WTC11 (cell line): ENCODE measurements around the gene ZNF749.

Experiments
- ETV6 ChIP-seq: sonication (generic); formaldehyde crosslinking; IDR thresholded peaks from 2 replicates; pipeline ENCODE4 v1.8.1; 2022; ENCODE audit warnings: mild to moderate bottlenecking, missing genetic modification reagents
- TF ChIP-seq, protein P1 (sequence below): fragments of 200-600 bp; IDR thresholded peaks from 2 replicates; pipeline ENCODE4 v1.8.0; 2022; ENCODE audit warnings: antibody characterized with exemption
- TF ChIP-seq, protein P2 (sequence below): sonication (generic); formaldehyde crosslinking; IDR thresholded peaks from 2 replicates; pipeline ENCODE4 v1.8.1; 2022; ENCODE audit warnings: low read depth, missing genetic modification reagents, borderline replicate concordance

DNA sequence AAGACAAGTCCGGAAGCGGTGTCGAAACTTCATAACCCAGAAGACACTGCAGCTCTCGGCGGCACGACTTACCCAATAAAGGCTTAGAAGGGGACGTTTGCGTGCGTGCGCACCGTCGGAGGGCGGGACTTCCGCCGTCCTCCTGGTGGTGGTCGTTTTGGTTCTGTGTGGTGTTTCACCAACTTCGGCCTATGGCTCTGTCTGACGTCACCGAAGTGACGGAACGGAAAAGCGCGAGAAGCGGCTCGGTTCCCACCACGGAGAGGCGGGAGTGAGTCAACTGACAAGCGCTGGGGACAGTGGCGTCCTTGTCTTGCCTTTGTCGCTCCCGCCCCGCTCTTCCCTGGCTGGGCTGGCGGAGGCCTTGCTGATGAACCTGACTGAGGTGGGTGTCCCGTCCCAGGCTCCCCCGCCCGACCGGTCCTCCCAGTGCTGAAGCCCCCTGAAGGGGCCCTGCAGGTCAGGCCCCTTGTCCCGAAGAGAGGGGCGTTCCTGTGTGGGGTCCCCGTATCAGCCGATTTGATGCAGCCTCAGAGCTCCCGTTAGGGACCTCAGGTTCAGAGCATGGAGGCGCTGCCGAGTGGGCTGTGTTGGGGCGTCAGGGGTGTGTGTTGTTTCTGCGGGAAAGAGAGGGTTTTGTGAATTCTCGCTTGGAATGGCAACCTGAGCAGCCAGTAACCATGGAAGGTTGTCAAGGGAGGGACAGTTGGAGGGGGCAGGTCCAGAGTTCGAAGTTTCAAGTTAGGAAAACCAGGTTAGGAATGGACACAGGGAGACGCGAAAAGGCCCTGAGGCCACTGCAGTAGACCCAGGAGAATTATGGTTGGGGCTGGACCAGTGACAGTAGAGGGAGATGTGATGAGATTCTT lies 45.2 kb upstream of the ZNF749 start, which contains the start of gene ZNF548:
- TF ChIP-seq, protein P1, sequence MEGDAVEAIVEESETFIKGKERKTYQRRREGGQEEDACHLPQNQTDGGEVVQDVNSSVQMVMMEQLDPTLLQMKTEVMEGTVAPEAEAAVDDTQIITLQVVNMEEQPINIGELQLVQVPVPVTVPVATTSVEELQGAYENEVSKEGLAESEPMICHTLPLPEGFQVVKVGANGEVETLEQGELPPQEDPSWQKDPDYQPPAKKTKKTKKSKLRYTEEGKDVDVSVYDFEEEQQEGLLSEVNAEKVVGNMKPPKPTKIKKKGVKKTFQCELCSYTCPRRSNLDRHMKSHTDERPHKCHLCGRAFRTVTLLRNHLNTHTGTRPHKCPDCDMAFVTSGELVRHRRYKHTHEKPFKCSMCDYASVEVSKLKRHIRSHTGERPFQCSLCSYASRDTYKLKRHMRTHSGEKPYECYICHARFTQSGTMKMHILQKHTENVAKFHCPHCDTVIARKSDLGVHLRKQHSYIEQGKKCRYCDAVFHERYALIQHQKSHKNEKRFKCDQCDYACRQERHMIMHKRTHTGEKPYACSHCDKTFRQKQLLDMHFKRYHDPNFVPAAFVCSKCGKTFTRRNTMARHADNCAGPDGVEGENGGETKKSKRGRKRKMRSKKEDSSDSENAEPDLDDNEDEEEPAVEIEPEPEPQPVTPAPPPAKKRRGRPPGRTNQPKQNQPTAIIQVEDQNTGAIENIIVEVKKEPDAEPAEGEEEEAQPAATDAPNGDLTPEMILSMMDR = no peak
- TF ChIP-seq, protein P2, sequence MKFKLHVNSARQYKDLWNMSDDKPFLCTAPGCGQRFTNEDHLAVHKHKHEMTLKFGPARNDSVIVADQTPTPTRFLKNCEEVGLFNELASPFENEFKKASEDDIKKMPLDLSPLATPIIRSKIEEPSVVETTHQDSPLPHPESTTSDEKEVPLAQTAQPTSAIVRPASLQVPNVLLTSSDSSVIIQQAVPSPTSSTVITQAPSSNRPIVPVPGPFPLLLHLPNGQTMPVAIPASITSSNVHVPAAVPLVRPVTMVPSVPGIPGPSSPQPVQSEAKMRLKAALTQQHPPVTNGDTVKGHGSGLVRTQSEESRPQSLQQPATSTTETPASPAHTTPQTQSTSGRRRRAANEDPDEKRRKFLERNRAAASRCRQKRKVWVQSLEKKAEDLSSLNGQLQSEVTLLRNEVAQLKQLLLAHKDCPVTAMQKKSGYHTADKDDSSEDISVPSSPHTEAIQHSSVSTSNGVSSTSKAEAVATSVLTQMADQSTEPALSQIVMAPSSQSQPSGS (CRISPR knock-in tag) = no peak
- 0 out of 2 replicates have a peak, but pooled peaks have one; percentile 26 for TF ChIP-seq ETV6 (CRISPR knock-in tag)
